Omental fat pad (tissue), 4 donors: Measurements from ENCODE around the gene RPN2. TPM values are rescaled to one million over a fixed set of nuclear protein-coding genes. Genes with fewer than 3 reads are reported as not detected.

Experiments
- ATAC-seq: fragments of 150-250 bp; one replicate; pipeline ENCODE4 v1.9.1; 2016; ENCODE audit warnings: mild to moderate bottlenecking, moderate library complexity; ENCODE audit not compliant: low FRiP score
- DNase-seq: peaks from one replicate; pipeline ENCODE4 v3.0.0-alpha.2; 2019; ENCODE audit warnings: low spot score
- CTCF ChIP-seq, 3 donors: fragments of 450-650 bp; IDR thresholded peaks; one replicate each; pipeline ENCODE4 v1.5.1; 2016 to 2017; ENCODE audit warnings: antibody characterized with exemption in 3 of 3, mild to moderate bottlenecking in 3 of 3, moderate library complexity in 2 of 3
- total RNA-seq, 4 donors: library from RNA; depleted of rRNA; stranded (reverse); fragments of >200 nt; gene quantifications; one replicate each; pipeline ENCODE4 v1.1.0, GENCODE V29; 2016

Gene RPN2
- total RNA-seq, 4 donors from 2014 or later = 105 to 168 (median 156) TPM

- no peak for TF ChIP-seq CTCF (IDR thresholded peaks at IDR 0.05)
- no peak for DNase-seq
- ATAC-seq = peak; percentile 27
Observed at GRCh38 chr20:37270576-37271420, 91.7 kb downstream of the RPN2 start.

GRCh38 chr20:37271421-37271768, 92.3 kb downstream of the RPN2 start:
- no peak for ATAC-seq
- no peak for DNase-seq
- TF ChIP-seq CTCF (IDR thresholded peaks at IDR 0.05) = no peak

DNA sequence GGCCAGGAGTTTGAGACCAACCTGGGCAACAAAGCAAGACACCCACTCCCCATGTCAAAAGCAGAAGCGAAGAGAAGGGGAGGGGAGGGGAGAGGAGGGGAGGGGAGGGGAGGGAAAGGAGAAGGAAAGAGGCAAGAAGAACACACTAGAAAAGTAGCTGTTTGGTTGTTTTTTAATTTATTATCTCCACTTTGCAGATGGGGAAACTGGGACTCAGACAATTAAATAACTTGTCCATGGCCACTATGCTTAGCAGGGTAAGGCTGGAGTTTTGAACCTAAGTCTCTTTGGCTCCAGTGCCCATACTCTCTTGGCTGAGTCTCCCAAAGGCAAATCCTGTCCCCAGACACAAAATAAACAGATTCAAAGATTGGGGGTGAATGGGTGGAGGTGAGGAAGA, 94.9 kb downstream of the RPN2 start:
- TF ChIP-seq CTCF (IDR thresholded peaks at IDR 0.05) = no peak
- DNase-seq (no peak), ATAC-seq (no peak)

- no peak for TF ChIP-seq CTCF (IDR thresholded peaks at IDR 0.05)
- DNase-seq = no peak
- no peak for ATAC-seq
Observed at GRCh38 chr20:37274851-37275524, 95.9 kb downstream of the RPN2 start.

DNA sequence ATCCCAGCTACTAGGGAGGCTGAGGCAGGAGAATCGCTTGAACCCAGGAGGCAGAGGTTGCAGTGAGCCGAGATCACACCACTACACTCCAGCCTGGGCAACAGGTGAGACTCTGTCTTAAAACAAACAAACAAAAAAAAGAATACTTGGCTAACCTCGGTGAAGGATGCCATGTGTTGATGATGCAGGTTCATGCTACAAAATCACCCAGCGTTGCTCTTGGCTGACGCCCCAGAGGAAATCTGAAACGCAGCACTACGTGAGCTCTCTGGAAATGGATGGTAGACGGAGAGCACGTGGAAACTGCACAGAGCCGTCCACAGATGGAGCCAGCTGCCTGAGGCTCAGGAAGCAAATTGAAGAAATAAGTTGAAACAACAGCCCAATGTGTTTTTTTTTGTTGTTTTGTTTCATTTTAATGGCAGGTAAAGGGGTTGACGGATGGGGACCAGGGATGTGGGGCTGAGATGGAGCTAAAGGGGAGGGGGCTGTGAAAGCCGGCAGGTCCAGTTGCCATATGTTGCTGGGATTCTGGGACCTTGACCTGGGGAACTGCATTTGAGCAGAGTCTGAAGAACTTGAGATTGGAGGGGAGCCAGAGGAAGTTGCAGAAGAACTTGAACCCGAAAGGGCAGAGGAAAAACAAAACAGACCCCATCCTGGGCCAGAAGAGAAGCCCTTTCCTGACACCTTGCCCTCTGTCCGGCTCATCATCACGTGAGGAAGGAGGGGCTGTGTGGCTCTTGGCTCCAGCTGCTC, 97.5 kb downstream of the RPN2 start:
- ATAC-seq = peak; percentile 75
- DNase-seq = no peak
- TF ChIP-seq CTCF (IDR thresholded peaks at IDR 0.05) = no peak

GRCh38 chr20:37277253-37277593, 98.1 kb downstream of the RPN2 start:
- ATAC-seq (no peak), DNase-seq (no peak)
- TF ChIP-seq CTCF (IDR thresholded peaks at IDR 0.05) = no peak
